Measurements from ENCODE around the gene LIME1.

Gene LIME1

GRCh38 chr20:63785691-63786131 is 49.2 kb downstream of the LIME1 start:
- TF ChIP-seq ZFX (IDR thresholded peaks at IDR 0.05; ENCODE audit: borderline replicate concordance) (no peak), CTCF (IDR thresholded peaks at IDR 0.05) (no peak)
- H3K27ac ChIP-seq, result no peak overlapping the region

GRCh38 chr20:63787302-63787701 is 50.8 kb downstream of the LIME1 start:
- TF ChIP-seq CTCF (IDR thresholded peaks at IDR 0.05) (no peak), ZFX (IDR thresholded peaks at IDR 0.05; ENCODE audit: borderline replicate concordance) (no peak)
- no peak overlapping the region for H3K27ac ChIP-seq

GRCh38 chr20:63787749-63788148 is 51.3 kb downstream of the LIME1 start:
- TF ChIP-seq ZFX (IDR thresholded peaks at IDR 0.05; ENCODE audit: borderline replicate concordance) (no peak), CTCF (IDR thresholded peaks at IDR 0.05) (no peak)
- no peak overlapping the region for H3K27ac ChIP-seq
